ENCODE measurements around the gene MAGI2. TPM values are rescaled to one million over a fixed set of nuclear protein-coding genes. Genes with fewer than 3 reads are reported as not detected.

MAGI2 gene
- total RNA-seq, 1 donor: 0.42 TPM

DNA sequence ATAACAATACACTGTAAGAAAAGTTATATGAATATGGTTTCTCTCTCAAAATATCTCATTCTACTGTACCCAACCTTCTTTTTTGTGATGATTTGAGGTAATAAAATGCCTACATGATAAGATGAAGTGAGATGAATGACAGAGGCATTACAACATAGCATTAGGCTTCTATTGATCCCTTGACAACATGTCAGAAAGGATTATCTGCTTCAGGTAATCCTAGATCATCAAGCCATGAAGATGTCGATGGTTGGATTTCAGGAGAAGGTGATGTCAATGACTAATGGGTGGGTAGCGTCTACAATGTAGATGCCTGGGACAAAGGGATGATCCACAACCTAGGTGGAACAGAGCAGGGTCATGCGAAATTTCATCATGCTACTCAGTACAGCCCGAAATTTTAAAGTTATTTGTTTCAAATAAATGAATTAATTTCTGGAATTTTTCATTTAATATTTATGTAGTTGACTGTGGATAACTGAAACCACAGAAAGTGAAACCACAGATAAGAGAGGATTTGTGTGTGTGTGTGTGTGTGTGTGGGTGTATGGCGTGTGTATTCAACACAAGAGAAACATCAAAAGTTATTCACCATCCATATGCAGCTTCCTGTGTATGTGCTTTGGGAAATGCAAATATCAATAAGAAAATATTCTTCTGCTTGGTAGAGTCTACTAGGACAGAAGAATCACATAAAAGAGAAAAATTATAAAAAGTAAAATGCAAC, 77.0 kb downstream of the MAGI2 start:
- Histone ChIP-seq H3K9me3 (ENCODE audit: low read depth, low read length) (no peaks in the 10 kb centered on the region), H3K4me3 (ENCODE audit: low read length) (no peak overlapping the region), H3K4me1 (ENCODE audit: insufficient read depth, low read length) (no peaks in the 10 kb centered on the region), H3K27me3 (ENCODE audit: insufficient read depth, low read length) (no peaks in the 10 kb centered on the region)

DNA sequence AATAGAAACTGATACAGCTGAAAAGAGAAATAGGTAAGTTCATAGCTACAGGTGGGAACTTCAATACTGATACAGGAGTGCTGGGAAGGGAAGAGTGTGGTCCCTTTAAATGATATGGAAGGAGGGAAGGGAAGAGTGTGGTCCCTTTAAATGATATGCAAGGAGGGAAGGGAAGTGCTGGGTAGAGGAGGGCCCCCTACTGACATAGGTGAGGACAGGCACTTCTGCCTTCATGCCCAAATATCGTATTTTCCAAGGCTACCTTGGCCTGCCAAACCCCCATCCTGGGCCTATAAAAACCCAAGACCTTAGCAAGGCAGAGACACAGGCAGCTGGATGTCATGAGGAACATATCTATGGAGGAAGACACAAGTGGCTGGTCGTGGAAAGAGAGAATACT, 92.3 kb downstream of the MAGI2 start:
- no peak overlapping the region for H3K4me3 ChIP-seq (ENCODE audit: low read length)
- H3K4me1 ChIP-seq (ENCODE audit: insufficient read depth, low read length): no peaks in the 10 kb centered on the region
- no peaks in the 10 kb centered on the region for H3K27me3 ChIP-seq (ENCODE audit: insufficient read depth, low read length)
- peaks cover 6% of the 10 kb centered on the region for H3K9me3 ChIP-seq (ENCODE audit: low read depth, low read length)

DNA sequence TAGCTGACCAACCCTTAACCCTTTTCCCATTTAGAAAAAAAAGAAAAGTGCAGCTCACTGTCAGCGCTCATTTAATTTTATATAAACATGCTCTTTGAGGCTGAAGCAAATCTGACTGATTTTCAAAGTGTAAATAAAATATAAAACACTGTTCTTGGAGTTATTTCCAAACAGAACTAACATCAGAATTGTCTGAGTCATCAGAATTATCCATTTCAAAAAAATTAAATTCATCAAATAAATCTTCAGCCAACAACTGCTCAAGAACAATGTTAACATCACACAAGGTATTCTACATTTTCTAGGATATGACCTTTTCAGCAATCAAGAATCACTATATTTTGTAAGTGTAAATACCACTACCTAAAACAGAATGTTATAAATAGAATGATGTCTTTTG, 93.6 kb downstream of the MAGI2 start:
- H3K27me3 ChIP-seq (ENCODE audit: insufficient read depth, low read length): no peaks in the 10 kb centered on the region
- peaks cover 6% of the 10 kb centered on the region for H3K9me3 ChIP-seq (ENCODE audit: low read depth, low read length)
- no peaks in the 10 kb centered on the region for H3K4me1 ChIP-seq (ENCODE audit: insufficient read depth, low read length)
- no peak overlapping the region for H3K4me3 ChIP-seq (ENCODE audit: low read length)

DNA sequence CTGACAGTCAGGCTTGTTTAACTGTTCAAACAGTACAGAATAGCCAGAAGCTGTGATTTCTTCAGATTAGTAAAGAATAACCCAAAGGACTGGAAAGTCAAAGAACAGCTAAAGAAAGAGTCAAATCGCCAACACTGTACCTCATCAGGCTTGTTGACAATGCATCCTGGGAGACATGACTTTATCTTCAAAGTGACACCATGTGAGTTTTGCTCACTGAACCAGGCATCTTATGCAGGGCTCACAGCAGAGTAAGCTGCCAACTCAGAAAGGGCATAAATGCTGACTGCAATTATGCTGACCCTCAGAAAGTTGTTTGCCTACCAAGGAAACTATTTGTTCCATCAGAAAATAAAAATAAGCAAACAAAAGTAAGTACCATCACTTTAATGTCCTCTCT, 96.4 kb downstream of the MAGI2 start:
- Histone ChIP-seq H3K4me1 (ENCODE audit: insufficient read depth, low read length) (no peaks in the 10 kb centered on the region), H3K4me3 (ENCODE audit: low read length) (no peak overlapping the region), H3K9me3 (ENCODE audit: low read depth, low read length) (peaks cover 6% of the 10 kb centered on the region), H3K27me3 (ENCODE audit: insufficient read depth, low read length) (no peaks in the 10 kb centered on the region)

DNA sequence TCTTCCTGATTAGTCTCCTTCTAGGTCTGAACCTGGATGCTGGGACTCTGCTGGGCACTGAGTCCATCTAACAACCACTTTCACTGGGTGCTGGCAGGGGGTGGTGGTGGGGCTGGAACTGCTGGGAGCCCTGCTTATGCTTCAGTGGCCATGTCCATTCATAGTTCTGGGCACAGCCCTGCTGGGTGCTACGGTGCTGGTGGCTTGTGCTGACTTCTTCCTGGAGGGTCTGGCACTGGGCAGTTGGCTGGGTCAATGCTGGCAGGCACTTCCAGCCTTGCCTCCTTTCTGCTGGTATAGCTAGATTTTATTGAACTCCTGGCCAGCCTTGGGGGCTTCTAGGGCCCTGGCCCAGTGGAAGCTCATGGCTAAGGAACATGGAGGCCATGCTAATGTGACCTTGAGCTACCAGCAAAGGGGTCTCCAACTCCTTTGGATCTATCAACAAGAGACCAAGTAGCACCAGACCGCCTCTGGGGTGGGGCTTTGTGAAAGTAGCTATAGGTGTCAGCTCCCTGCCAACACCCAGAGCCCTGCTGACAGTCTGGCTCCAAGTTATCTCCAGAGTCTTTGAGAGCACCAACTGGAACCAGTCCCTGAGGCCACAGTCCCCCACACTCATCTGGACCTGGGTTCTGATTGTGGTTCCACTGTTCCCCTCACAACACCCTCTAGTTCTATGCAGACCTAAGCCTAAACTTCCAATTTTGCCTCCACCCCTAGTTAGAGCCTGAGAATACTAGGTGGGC, 99.6 kb downstream of the MAGI2 start:
- H3K27me3 ChIP-seq (ENCODE audit: insufficient read depth, low read length): no peaks in the 10 kb centered on the region
- H3K4me1 ChIP-seq (ENCODE audit: insufficient read depth, low read length): no peaks in the 10 kb centered on the region
- H3K9me3 ChIP-seq (ENCODE audit: low read depth, low read length): no peaks in the 10 kb centered on the region
- H3K4me3 ChIP-seq (ENCODE audit: low read length): no peak overlapping the region

DNA sequence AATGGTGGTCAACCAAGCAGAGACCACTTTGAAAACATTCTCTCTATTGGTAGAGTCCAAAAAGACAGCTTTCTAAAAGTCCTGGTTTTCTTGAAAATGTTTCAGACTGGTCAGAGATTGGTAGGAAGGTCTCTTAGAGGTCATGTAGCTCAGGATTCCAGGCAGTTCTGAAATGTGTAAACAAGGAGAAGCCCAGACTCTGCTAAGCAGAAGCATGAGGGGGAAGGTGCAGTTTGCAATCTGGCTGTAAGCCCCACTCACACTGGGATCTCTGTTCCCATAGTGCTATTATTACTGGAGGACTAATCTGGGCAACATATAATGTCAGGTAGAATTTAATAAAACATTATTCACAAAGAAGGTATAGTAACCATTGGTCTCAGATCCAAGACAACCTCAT, 101.1 kb downstream of the MAGI2 start:
- H3K4me1 ChIP-seq (ENCODE audit: insufficient read depth, low read length): no peaks in the 10 kb centered on the region
- H3K27me3 ChIP-seq (ENCODE audit: insufficient read depth, low read length): no peaks in the 10 kb centered on the region
- H3K4me3 ChIP-seq (ENCODE audit: low read length): no peak overlapping the region
- no peaks in the 10 kb centered on the region for H3K9me3 ChIP-seq (ENCODE audit: low read depth, low read length)

DNA sequence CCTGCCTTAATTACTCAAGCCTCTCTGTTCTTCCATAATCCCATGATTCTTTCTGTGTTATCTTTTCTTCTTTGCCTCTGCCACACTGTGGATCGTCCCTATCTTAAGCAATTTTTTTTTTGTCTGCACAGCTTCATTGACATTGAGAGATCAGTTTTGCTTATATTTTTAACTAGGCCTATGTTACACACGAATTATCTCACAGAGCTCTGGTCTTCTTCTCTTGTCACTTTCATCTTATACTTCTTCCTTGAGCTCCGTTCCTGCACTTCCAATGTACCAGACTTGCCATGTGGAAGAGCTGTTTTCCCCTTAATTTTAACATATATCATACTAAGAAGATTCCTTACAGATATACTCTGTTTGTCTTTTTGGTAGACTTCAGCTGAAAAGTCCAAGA, 106.1 kb downstream of the MAGI2 start:
- Histone ChIP-seq H3K4me3 (ENCODE audit: low read length) (no peak overlapping the region), H3K27me3 (ENCODE audit: insufficient read depth, low read length) (no peaks in the 10 kb centered on the region), H3K4me1 (ENCODE audit: insufficient read depth, low read length) (no peaks in the 10 kb centered on the region), H3K9me3 (ENCODE audit: low read depth, low read length) (no peaks in the 10 kb centered on the region)

DNA sequence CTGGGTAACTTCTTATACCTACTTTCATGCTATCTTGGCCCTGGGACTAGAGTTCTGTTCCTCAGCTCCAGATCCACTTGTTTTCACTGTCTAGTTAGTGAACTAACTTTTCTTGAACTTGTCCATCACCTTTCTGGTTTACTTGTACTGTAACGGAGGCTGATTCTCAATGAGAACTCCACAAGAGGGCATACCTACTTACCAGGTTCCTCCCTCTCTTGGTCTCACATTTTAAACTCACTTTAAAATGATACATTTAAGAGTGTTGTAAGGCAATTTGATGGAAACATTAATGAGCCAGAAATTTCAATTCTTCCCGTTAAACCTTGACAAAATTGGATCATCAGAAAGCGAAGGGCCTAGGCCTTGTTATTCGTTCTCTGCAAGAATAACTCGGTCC, 111.6 kb downstream of the MAGI2 start:
- Histone ChIP-seq H3K9me3 (ENCODE audit: low read depth, low read length) (no peaks in the 10 kb centered on the region), H3K27me3 (ENCODE audit: insufficient read depth, low read length) (no peaks in the 10 kb centered on the region), H3K4me1 (ENCODE audit: insufficient read depth, low read length) (no peaks in the 10 kb centered on the region), H3K4me3 (ENCODE audit: low read length) (no peak overlapping the region)

DNA sequence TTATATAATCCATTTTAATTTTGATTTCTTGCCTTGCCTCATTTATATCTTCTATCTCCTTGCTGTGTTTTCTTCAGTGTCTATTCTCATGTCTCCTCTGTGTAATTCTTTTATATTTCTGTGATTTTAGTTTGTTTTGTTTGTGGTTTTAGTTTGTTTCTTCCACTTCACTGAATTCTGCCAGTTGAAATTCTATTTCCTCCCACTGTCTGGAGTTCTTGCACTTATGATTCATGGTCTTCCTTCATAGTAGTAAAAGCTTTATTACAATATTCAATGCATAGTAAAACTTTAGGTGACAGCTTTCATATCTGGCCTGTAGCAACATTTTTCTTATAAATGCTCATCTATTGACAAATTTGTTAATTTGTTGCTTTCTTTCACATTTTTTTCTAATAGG, 113.3 kb downstream of the MAGI2 start:
- Histone ChIP-seq H3K4me1 (ENCODE audit: insufficient read depth, low read length) (no peaks in the 10 kb centered on the region), H3K9me3 (ENCODE audit: low read depth, low read length) (no peaks in the 10 kb centered on the region), H3K27me3 (ENCODE audit: insufficient read depth, low read length) (no peaks in the 10 kb centered on the region), H3K4me3 (ENCODE audit: low read length) (no peak overlapping the region)

DNA sequence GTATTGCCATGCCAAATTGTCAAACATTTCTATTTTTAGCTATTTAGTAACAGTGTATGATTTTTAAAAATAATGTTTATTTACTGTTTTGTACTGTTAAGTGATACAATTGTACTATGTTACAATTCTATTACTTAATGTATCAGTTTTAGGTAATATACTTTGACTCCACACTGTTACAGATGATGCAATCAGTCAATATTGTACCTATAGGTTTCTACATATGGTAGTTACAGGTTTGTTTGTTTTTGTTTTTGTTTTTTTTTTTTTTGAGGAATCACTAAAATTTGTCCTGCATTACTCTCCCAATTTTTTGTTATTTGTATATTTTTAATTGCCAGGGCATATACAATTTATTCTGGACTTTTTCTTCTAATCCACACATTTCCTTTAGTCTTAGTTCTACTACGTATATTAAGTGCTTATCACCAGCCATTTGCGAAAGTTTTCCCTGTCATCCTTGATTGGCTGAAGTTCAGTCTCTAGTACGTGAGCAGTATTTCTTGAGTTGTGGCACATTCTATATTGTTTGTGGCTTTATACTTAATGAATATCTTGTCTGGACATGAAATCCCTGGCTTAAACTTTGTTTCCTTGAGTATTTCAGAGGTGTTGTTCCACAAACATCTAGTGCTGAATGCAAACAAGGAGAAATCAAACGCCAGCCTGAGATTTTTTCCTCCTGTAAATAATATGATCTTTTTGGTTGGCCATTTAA, 114.1 kb downstream of the MAGI2 start:
- H3K9me3 ChIP-seq (ENCODE audit: low read depth, low read length): no peaks in the 10 kb centered on the region
- H3K4me1 ChIP-seq (ENCODE audit: insufficient read depth, low read length): no peaks in the 10 kb centered on the region
- H3K4me3 ChIP-seq (ENCODE audit: low read length): no peak overlapping the region
- no peaks in the 10 kb centered on the region for H3K27me3 ChIP-seq (ENCODE audit: insufficient read depth, low read length)

DNA sequence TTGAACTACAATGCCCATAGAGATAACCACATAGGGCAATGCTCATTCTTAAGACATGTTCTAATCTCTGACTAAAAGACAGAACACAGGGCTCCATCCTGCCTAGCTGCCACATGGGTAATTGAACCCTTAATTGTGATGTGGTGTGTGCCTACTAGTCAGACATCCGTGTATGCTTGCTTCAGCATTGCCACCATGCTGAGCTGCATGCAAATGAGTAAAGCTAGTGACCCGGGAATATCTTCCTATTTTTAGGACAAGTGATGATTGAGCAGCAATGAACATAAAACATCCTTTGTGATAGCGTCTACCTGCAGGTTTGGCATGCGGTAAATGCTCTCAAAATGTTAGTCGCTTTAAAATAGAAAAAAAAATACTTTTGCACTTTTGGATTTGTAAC, 115.8 kb downstream of the MAGI2 start:
- Histone ChIP-seq H3K27me3 (ENCODE audit: insufficient read depth, low read length) (no peaks in the 10 kb centered on the region), H3K9me3 (ENCODE audit: low read depth, low read length) (no peaks in the 10 kb centered on the region), H3K4me3 (ENCODE audit: low read length) (no peak overlapping the region), H3K4me1 (ENCODE audit: insufficient read depth, low read length) (no peaks in the 10 kb centered on the region)

DNA sequence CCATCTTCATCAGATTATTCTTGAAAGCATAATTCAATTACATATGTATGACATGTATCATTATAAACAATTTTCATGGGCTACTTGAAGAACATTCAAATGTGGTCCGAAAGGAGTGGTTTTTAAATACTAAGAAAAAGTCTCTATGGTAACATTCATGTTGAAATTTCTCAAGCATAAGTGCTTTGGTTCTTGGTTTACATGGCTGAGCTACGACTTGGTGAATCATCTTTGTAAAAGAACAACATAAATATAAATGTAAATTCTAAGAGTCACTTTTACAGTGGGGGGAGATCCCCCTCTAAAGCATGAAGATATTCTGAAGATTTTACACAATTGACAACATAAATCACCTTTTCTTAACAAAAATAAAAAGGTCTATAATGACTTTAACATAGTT, 118.6 kb downstream of the MAGI2 start:
- Histone ChIP-seq H3K4me1 (ENCODE audit: insufficient read depth, low read length) (no peaks in the 10 kb centered on the region), H3K9me3 (ENCODE audit: low read depth, low read length) (no peaks in the 10 kb centered on the region), H3K4me3 (ENCODE audit: low read length) (no peak overlapping the region), H3K27me3 (ENCODE audit: insufficient read depth, low read length) (no peaks in the 10 kb centered on the region)

DNA sequence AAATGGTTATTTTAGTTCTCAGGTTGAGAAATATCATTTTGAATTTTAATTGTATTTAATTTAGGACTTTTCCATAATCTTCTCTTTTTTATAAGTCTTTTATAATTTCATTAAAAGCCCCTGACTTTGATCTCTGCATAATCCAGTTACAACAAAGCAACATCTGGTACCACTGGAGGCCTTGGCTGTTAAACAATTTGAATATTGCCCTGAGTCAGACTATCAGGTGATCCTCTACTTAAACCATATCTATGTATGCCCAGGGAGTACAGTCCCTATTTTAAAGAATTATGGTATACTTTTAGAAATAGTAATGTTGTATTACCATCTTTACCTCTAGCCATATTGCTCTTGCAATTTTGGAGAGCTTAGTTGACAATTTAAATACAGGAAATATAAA, 119.1 kb downstream of the MAGI2 start:
- Histone ChIP-seq H3K4me1 (ENCODE audit: insufficient read depth, low read length) (no peaks in the 10 kb centered on the region), H3K27me3 (ENCODE audit: insufficient read depth, low read length) (no peaks in the 10 kb centered on the region), H3K4me3 (ENCODE audit: low read length) (no peak overlapping the region), H3K9me3 (ENCODE audit: low read depth, low read length) (no peaks in the 10 kb centered on the region)

DNA sequence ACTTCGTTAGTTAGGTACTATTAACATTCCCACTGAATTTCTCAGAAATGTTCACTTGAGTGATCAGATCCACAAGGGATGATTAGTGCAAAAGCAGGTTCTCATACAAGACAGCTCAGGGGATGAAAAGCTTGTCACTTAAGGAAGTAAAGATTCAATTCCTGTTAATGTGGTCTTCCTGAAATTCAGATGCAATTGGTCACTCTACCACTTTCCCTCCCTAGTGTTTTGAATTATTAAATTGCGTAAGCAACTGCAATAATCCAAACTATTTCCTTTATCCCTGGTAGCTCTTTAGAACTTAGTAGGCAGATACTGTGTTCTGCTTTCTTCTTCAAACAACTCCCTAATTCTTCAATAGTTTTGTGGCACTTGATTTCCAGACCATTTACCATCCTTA, 121.4 kb downstream of the MAGI2 start:
- Histone ChIP-seq H3K9me3 (ENCODE audit: low read depth, low read length) (no peaks in the 10 kb centered on the region), H3K4me1 (ENCODE audit: insufficient read depth, low read length) (no peaks in the 10 kb centered on the region), H3K4me3 (ENCODE audit: low read length) (no peak overlapping the region), H3K27me3 (ENCODE audit: insufficient read depth, low read length) (no peaks in the 10 kb centered on the region)

DNA sequence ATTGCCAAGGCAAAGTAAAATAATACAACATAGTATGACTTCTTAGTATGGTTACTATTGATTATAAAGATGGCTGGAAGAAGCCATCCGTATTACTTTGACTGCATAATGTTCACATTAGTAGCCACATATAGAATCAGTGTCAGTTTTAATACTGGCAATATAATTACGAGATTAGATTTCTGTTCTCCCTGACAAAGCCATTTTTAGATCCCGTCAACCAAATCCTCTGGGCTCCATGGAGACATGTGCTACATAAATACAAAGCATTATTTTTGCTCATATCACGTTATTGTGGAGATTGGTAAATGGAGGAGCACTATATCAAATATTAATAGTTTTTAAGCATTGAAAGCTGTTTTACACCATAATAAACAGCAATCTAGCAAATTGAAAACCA, 124.0 kb downstream of the MAGI2 start:
- no peaks in the 10 kb centered on the region for H3K4me1 ChIP-seq (ENCODE audit: insufficient read depth, low read length)
- H3K27me3 ChIP-seq (ENCODE audit: insufficient read depth, low read length): no peaks in the 10 kb centered on the region
- H3K4me3 ChIP-seq (ENCODE audit: low read length): no peak overlapping the region
- H3K9me3 ChIP-seq (ENCODE audit: low read depth, low read length): no peaks in the 10 kb centered on the region
